Superior temporal gyrus (tissue), 1 donor: ENCODE results near the gene TECR.
"Not testable (repeated sequence)": the region's sequence is repeated elsewhere in the genome, so short reads cannot be mapped to it uniquely, and the experiment has no call there.

ENCODE experiments used
- DNase-seq: peaks from one replicate; pipeline ENCODE4 v3.0.0-alpha.2; 2016; ENCODE audit errors: extremely low spot score

TECR gene

DNA sequence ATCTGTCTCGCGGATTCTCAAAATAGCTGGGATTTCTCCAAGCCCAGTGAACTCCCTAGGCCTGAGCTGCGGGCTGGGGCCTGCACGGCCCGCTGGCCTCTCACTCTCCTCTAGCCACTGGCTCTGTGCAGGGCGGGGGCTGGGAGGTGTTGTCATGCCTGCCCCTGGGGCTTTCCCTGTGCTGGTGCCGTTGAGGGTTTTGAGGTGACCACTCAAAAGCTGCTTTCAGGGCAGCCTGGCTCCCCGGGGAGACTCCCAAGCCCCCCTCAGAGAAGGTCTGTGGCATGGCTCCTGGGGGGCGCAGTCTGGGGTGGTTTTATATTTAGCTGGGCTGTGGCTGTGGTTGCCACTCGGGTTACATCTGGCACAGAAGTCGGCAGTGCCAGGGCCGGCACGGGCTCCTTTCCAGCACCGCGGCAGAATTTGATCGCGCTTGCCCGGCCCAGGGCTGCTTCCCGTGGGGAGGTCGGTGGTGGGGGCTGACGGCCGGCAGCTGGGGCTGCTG lies 32.5 kb downstream of the TECR start:
- DNase-seq = no peak

DNA sequence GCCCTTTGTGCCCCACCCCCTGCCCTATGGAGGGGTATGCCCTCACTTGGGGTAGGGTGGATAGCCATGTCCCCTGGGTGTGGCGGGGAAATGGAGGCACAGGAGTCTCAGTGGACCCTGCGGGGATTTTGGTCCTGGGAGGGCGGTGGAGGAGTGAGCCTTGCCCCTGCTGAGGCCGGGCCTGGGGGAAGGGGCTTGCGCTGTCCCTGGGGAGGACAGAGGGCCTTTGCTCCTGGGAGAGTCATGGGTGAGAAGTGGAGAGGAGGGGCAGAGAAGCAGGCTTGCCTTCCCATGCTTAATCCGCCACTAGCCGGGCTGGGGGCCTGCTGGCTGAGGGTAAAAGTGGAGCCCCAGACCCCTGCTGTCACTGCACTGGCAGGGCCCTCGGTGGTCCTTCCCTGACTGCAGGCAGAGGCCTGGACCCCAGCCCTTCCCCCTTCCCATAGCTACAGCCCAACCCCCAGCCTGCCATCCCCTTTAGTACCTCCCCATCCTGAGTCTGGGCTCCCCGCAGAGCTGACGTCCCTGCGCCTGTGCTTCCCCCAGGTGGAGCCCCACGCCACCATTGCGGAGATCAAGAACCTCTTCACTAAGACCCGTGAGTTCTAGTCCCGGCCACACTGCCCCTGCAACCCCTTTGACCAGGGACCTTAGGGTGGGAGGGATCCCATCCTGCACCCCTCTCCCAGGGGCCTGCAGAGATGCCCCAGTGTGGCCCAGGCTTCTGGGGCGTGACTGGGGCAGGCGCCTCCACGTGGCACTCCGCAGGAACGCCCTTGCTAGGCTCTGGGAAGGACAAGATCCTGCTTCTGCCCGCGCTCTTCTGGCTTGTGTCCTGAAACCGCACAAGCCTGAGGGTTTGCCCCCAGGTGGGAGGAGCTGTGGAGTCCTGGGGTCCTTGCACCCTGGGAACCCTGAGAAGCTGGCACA lies 33.5 kb downstream of the TECR start:
- DNase-seq = no peak

DNA sequence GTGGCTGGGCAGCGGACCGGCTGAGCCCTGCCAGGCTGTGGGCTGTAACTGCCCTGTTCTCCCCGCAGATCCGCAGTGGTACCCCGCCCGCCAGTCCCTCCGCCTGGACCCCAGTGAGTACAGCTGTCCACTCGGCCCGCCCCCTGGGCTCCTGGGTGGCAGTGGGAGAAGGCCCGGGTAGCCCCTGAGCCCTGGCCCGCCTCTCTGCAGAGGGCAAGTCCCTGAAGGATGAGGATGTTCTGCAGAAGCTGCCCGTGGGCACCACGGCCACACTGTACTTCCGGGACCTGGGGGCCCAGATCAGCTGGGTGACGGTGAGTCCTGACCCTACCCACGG lies 34.2 kb downstream of the TECR start:
- no peak for DNase-seq

DNA sequence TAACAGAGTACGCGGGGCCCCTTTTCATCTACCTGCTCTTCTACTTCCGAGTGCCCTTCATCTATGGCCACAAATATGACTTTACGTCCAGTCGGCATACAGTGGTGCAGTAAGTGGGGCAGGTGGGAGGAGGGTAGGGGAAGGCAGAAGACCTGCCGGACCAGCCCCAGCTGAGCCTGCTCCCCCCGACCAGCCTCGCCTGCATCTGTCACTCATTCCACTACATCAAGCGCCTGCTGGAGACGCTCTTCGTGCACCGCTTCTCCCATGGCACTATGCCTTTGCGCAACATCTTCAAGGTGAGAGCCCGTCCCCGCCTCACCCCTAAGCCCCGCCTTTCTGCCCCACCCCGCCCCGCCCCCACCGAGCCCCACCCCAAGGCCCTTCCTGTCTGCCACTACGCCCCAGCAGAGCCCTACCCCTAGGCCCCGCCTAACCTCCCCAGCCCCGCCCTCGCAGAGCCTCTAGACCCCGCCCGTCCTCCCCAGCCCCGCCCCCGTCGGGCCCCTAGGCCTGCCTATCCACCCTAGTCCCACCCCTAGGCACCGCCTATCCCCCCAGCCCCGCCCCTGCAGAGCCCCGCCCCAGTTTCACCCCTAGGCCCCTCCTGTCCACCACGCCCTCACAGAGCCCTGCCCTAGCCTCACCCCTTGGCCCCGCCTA lies 34.7 kb downstream of the TECR start:
- DNase-seq = no peak

DNA sequence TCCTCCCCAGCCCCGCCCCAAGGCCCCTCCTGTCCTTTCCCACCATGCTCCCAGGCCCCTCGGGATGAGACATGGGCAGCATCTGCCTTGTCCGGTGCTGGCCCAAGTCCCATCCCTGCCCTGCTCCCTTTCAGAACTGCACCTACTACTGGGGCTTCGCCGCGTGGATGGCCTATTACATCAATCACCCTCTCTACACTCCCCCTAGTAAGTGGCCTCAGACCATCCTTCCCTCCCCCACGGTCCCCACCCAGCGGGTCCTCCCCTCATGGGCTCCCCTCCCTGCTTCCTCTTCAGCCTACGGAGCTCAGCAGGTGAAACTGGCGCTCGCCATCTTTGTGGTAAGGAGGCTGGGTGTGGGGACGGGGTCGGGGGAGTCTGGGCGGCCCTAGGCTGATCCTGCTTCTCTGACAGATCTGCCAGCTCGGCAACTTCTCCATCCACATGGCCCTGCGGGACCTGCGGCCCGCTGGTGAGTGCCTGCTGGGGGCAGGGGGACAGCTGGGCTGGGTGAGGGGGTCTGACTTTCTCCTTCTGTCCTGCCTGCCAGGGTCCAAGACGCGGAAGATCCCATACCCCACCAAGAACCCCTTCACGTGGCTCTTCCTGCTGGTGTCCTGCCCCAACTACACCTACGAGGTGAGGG lies 35.4 kb downstream of the TECR start:
- DNase-seq = not testable (repeated sequence)

DNA sequence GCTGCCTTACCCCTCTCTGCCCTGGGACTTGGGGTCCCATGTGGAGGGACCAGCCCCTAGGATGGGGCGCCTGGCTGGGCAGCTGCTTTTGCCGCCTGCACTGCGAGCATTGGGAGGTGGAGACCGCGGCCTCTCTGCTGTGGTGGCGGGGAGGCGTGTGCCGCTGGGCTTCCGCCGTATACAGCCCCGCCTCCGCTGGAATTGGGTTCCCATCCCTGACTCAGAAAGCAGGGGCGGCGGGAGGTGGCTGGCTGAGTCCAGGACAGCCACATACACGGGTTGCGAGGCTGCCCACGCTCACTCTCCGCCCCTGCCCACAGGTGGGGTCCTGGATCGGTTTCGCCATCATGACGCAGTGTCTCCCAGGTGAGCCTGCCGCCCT lies 35.9 kb downstream of the TECR start:
- DNase-seq = no peak

DNA sequence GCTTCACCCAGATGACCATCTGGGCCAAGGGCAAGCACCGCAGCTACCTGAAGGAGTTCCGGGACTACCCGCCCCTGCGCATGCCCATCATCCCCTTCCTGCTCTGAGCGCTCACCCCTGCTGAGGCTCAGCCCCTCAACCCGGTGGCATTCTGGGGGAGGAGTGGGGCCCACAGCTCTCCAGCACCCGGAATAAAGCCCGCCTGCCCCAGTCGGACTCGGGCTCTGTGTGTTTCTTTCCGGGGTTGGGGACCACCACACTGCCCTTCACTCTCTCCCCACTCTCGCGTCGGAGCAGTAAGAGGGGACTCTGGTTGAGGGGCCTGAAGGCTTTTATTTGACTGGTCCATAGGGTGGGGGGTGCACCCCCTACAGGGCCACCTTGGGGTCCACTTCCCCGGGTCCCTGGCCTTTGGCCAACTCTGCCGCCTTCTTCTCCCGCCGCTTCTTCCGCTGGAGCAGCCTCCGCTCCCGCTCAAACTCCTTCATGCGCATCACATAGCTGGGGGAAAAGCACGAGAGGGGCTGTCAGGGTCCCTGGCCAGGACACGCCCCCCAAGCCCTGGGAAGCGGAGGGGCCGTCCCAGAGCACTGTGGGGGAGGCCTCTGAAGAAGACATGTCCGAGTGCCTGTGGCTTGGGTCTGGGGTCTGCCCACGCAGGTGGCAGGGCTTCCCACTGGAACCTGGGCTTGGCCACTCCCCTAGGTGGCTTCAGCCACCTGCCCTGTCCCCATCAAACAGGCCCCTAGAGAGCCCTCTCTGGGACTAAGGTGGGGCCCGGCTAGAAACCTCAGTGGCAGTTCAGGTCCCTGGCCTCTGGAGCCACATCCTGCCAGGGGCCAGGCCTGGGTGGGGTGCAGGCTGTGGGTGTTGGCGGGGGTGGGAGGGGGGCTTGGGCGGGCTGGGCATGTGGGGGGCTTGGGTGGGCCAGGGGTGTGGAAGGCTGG lies 36.6 kb downstream of the TECR start:
- DNase-seq = no peak

DNA sequence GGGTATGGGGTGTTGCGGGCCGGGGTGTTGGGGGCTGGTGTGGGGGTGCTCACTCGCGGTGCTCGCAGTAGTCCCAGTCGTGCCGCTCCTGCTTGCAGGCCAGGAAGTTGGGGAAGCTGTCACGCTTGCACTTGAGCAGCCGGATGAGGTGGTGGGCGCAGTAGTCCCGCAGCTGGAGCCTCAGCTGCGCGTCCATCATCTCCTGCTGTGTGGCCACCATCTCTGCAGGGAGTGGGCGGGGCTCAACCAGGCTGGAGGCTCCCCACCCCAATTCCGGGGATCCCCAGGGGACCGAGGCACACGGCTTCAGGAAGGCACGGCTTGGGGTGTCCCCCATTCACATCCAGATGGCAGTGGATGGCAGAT lies 37.3 kb downstream of the TECR start:
- no peak for DNase-seq

DNA sequence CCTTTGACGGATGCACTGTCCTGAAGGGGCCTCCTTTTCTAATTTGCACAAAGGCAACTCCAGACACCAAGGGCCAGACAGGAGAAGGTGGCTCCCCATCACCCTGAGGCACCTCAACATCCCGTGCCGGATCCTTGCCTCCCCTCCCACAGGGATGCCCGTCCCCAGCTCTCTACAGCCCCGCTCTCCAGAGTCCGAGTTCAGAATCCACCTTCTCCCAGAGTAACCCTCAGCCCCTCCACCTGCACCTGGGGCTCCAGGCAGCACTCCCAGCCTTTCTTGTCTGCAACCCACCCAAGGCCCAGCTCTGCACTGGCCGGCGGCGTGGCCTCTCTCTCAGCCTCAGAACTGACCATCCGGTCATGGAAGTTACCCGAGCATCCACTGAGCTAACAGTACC lies 37.7 kb downstream of the TECR start:
- no peak for DNase-seq

DNA sequence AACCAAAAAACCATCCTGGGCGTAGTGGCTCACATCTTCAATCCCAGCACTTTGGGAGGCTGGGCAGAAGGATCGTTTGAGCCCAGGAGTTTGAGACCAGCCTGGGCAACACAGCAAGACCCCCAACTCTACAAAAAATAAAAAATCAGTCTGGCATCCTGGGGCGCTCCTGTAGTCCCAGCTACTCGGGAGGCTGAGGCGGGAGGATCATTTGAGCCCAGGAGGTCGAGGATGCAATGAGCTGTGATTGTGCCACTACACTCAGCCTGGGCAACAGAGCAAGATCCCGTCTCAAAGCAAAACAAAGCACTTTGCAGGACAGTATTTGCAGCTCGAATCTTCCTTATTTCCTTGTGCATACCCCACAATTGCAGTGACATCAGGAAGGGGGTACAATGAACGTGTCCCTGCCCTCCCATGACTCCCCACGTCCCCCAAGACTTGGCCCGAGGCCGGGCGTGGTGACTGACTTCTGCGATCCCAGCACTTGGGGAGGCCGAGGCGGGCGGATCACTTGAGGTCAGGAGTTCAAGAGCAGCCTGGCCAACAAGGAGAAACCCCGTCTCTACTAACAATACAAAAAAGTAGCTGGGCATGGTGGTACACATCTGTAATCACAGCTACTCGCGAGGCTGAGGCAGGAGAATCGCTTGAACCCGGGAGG lies 41.6 kb downstream of the TECR start:
- no peak for DNase-seq

DNA sequence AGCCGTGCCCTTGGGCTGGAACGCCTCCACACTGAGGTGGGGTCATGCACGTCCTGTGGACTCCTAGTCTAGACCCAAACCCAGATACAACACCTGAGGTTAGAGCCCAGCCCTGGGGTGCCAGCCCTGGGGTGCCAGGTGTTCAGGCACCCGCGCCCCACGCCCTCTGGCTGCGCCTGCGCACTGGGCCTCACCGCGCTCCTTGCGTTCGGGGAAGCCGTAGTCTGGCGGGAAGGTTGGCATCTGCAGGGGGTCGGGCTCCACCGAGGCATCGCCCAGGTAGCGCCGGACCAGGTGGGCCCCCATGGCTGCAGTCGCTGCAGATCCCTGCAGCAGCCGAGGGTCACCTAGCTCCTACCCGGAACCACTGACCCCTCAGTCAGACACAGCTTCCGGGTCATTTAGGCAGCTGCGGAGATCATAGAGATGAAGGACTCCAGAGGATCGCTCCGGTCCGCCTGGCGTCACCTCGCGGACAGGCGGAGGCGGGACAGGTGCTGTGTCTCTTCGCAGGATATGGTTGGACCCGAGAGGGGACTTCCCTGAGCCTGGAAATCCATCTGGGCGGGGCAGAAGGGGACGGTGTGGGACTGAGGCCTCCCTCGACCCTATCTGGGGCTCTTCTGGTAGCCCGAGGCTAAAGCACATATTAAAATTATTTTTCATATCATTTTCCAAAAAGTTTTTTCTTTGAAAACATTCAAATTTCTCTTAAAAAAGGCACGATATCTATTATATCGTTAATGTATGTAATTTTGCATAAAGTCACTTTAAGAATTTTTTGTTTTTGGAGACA lies 42.5 kb downstream of the TECR start, which contains the start of gene NDUFB7:
TSS of gene NDUFB7 (minus strand) at position 372 of the 796 bp plus-strand sequence. CDS start at position 306, 66 bp downstream.
- DNase-seq = peak; percentile 98

DNA sequence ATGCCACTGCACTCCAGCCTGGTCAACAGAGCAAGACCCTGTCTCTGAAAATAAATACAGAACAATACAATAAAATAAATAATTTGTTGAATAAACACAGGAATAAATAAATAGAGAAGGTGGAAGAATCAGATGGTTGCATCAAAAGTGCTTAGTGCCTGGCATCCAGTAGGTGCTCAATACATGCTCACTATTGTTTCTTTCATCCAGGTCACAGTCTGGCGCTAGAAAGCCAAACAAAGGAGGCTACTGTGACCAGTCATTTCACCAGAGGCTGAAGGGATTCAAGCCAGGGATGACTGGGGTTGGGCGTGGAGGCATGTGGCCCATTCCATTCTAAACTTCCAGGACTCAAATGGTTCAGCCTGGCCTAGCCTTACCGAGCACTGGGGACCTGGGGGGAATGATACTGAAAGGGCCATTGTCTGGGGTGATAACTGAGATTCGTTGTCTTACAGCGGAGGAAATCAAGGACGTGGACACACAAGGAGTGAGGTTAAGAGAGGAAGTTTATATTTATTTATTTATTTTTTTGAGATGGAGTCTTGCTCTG lies 46.1 kb downstream of the TECR start:
- DNase-seq = no peak

DNA sequence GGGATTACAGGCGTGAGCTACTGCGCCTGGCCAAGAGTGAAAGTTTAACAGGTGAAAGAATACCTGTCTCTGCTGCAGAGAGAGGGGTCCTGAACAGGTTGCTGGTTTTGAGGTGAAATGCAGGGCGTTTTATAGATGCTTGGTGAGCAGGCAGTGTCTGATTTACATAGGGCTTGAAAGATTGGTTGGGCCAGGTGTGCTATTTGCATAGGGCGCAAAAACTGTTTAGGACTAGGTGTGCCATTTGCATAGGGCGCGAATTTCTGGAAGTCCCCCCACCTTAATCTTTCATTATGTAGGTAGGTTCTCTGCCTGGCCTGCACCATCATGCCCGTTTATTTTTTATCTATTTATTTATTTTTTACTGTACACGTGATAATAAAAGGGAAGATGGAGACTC lies 47.0 kb downstream of the TECR start:
- DNase-seq = no peak

DNA sequence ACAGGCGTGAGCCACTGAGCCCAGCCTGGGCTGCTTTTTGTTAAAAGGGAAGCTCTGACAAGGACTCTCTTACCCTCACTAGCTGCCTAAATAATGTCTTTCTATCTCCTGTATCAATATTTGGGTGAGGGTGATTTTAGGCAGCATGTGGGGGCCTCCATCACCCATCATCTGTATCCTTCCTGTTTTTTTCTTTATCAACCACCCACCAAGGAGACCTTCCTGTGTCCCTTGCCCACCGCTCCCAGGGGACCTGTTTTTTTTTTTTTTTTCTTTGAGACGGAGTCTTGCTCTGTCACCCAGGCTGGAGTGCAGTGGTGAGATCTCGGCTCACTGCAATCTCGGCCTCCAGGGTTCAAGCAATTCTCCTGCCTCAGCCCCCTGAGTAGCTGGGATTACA lies 47.9 kb downstream of the TECR start:
- no peak for DNase-seq

DNA sequence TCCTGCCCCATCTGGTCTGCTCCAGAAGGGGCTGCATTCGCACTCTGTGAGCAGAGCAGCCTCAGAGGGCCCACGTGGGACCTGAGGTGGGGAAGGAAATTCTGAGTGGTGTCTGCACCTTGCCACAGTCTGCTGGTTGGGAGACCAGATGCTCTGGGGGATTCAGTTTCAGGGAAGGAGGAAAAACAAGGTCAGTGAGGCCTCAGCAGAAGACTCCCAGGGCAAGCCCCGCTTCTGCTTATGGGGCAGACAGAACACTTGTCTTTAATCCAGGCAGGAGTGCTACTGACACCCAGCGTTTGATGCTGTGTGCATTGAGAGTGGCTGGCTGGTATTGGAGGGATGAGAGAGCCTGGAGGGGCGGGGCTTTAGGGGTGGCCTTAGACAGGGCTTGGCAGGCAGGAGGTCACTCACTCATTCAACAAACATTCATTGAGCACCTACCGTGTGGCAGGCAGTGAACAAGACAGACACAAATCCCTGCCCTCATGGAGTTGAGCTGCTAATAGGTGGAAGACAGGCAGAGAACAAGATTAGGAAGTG lies 48.6 kb downstream of the TECR start:
- no peak for DNase-seq

DNA sequence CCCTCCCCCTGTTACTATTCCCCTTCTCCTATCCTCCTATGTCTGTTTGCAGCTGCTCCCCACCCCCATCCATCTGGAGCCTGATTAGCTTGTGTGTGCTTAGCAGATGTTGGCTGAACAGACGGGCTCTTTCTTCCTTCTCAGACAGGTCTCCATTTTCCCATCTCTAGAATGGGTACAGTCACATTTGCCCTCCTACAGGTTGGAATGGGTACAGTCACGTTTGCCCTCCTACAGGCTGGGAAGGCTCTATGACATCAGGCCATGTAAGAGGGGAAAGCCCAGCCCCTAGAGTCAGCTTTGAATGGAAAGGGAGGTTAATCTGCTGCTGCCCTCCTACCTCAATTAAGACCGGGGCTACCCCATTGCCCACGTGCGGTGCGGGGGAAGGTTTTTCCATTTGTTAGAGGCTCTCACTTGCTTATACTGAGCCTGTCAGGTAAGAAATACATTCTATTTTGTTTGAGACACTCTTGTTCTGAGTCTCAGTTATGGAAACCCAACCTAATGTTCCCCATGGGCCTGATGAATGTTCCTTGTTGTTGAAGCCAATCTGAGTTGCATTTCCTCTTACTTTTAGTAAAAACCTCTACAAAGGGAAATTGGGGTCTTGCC lies 51.3 kb downstream of the TECR start:
- no peak for DNase-seq

DNA sequence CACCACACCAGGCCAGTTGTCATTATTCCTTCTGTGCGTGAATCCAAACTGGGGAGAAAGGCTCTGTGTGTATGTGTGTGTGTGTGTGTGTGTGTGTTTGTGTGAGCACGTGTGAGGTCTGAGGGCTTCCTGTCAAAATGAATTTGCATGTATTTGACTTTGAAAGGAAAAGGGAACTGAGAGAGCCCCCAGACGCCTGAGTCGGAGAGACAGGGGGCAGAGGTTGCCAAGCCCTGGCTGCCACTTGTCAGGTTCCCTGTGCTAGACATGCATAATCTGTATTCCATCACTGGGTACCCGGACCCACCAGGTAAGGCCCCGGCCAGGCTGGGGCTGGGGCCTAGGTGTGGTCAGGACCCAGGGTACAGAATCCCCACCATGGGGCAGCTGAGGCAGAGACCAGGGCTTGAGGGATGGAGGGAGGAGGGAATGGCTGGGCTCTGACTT lies 53.5 kb downstream of the TECR start, which contains the start of gene CLEC17A:
TSS of gene CLEC17A (plus strand) at position 191 of the 447 bp plus-strand sequence. CDS start at position 268, 77 bp downstream.
- DNase-seq = no peak

DNA sequence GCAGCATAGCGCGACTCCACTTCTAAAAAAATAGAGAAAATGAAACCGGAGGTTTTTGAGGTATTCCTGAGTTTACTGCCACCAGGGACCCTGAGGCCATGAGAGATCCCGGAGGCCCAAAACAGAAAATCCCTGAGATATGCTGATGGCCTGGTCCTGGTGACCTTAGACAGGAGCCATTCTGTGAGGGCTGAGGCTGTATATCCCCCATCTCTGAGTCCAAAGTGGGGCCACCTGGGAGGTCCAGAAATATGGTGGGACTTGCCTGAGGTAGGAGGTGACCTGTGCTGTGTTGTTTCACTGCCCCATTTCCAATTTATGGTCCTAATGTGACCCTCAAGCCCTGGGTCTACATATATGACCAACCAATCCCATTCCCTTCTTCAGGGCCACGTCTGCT lies 55.0 kb downstream of the TECR start:
- not testable (repeated sequence) for DNase-seq

DNA sequence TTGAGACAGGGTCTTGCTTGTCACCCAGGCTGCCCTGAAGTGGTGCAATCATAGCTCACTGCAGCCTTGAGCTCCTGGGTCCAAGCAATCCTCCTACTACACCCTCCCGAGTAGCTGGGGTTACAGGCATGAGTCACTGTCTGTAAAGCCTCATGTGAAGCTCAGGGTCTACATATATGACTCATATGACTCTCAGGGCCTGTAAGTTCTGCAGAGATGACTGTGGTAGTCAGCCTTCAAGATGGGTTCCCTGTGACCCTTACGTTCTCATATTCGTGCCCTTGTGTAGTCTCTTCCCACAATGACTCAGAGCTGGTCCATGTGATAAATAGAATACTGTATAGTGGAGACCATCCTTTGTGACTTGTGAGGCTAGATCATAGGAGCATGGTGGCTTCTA lies 55.8 kb downstream of the TECR start:
- not testable (repeated sequence) for DNase-seq
